Smooth muscle cell (in vitro differentiated cells): Measurements from ENCODE around the gene LRRK2. TPM values are rescaled to one million over a fixed set of nuclear protein-coding genes. Genes with fewer than 3 reads are reported as not detected.

Source experiments
- DNase-seq: peaks from one replicate; lab custom pipeline; 2025; ENCODE audit not compliant: unreplicated experiment; lab: John Stamatoyannopoulos, UW
- H2AFZ ChIP-seq: fragments of 200-600 bp; sonication (generic); 2 replicates; pipeline ENCODE4 v1.6.0; 2016; ENCODE audit warnings: antibody characterized with exemption, low read depth, mild to moderate bottlenecking
- H3F3A ChIP-seq: fragments of 200-600 bp; sonication (generic); 2 replicates; pipeline ENCODE4 v1.6.0; 2017; ENCODE audit warnings: antibody characterized with exemption, low read depth
- H3K27ac ChIP-seq: fragments of 200-600 bp; sonication (generic); 2 replicates; pipeline ENCODE4 v1.5.1; 2016; ENCODE audit warnings: low read depth, mild to moderate bottlenecking
- H3K27me3 ChIP-seq: fragments of 200-600 bp; sonication (generic); 2 replicates; pipeline ENCODE4 v1.6.1; 2016; ENCODE audit warnings: low read depth, mild to moderate bottlenecking
- H3K36me3 ChIP-seq: fragments of 200-600 bp; sonication (generic); 2 replicates; pipeline ENCODE4 v1.5.1; 2016; ENCODE audit warnings: low read depth
- H3K4me1 ChIP-seq: fragments of 200-600 bp; sonication (generic); 2 replicates; pipeline ENCODE4 v1.5.1; 2016; ENCODE audit warnings: low read depth
- H3K4me2 ChIP-seq: fragments of 200-600 bp; sonication (generic); 2 replicates; pipeline ENCODE4 v1.6.0; 2016; ENCODE audit warnings: mild to moderate bottlenecking
- H3K4me3 ChIP-seq: fragments of 200-600 bp; sonication (generic); 2 replicates; pipeline ENCODE4 v1.5.1; 2016; ENCODE audit warnings: mild to moderate bottlenecking
- H3K79me2 ChIP-seq: fragments of 200-600 bp; sonication (generic); 2 replicates; pipeline ENCODE4 v1.6.0; 2016; ENCODE audit warnings: low read depth, mild to moderate bottlenecking
- H3K9ac ChIP-seq: fragments of 200-600 bp; sonication (generic); 2 replicates; pipeline ENCODE4 v1.6.0; 2016; ENCODE audit warnings: low read depth
- H3K9me3 ChIP-seq: fragments of 200-600 bp; sonication (generic); replicated peaks from 2 replicates; pipeline ENCODE4 v1.5.1; 2016; ENCODE audit warnings: low read depth
- H4K20me1 ChIP-seq: fragments of 200-600 bp; sonication (generic); 2 replicates; pipeline ENCODE4 v1.6.0; 2016; ENCODE audit warnings: low read depth
- WGBS: methylation state at CpG from one replicate; pipeline ENCODE4 v1.1.7; 2016; ENCODE audit warnings: low lambda C conversion rate; 5-methylcytosine and 5-hydroxymethylcytosine counted together
- polyA plus RNA-seq: library from polyadenylated mRNA; unstranded; fragments of >200 nt; fragmentation: Nextera tagmentation; extraction: Ambion mirVana; gene quantifications from 2 replicates; pipeline ENCODE4 v1.2.1, GENCODE V29; 2016
- total RNA-seq: library from RNA; depleted of rRNA; stranded (reverse); fragments of >200 nt; gene quantifications from 2 replicates; pipeline ENCODE4 v1.2.3, GENCODE V29; 2014
- TF ChIP-seq, protein P1 (sequence below): fragments of 200-600 bp; sonication (generic); IDR thresholded peaks from 2 replicates; pipeline ENCODE4 v1.5.1; 2017; ENCODE audit warnings: borderline replicate concordance, mild to moderate bottlenecking, antibody characterized with exemption; ENCODE audit not compliant: insufficient read depth, poor library complexity, severe bottlenecking

Gene LRRK2
- total and polyA plus RNA-seq, 2 experiments from 2014 or later: not detected

DNA sequence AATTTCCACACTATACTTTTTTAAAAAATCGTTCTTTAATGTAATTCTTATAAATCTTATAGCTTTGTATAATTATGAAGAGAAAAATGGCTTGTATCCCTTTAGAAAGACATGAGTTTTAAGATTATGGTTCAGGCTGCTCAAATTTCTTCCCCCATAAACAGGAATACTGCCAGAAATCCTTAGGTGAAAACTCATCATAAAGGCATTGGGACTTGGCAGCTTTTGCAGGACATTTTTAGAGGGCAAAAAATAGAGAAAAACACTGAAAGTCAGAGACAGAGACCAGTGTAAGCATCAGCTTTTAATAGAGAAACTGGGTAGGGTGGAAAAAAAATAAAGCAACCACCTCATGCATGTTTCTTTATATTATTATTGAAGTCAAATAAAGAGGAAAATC is 29.1 kb downstream of the LRRK2 start:
- Histone ChIP-seq H3K79me2 (no peaks in the 10 kb centered on the region), H2AFZ (no peak overlapping the region), H4K20me1 (no peaks in the 10 kb centered on the region), H3K4me2 (no peak overlapping the region), H3K4me1 (no peaks in the 10 kb centered on the region), H3K27ac (no peak overlapping the region), H3K9me3 (no peaks in the 10 kb centered on the region), H3K36me3 (no peaks in the 10 kb centered on the region), H3F3A (no peaks in the 10 kb centered on the region), H3K9ac (no peak overlapping the region), H3K27me3 (no peaks in the 10 kb centered on the region), H3K4me3 (no peak overlapping the region)
- TF ChIP-seq, protein P1, sequence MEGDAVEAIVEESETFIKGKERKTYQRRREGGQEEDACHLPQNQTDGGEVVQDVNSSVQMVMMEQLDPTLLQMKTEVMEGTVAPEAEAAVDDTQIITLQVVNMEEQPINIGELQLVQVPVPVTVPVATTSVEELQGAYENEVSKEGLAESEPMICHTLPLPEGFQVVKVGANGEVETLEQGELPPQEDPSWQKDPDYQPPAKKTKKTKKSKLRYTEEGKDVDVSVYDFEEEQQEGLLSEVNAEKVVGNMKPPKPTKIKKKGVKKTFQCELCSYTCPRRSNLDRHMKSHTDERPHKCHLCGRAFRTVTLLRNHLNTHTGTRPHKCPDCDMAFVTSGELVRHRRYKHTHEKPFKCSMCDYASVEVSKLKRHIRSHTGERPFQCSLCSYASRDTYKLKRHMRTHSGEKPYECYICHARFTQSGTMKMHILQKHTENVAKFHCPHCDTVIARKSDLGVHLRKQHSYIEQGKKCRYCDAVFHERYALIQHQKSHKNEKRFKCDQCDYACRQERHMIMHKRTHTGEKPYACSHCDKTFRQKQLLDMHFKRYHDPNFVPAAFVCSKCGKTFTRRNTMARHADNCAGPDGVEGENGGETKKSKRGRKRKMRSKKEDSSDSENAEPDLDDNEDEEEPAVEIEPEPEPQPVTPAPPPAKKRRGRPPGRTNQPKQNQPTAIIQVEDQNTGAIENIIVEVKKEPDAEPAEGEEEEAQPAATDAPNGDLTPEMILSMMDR: no peak
- no peak for DNase-seq
- 47% methylated on average over 1 of the region's 1 CpG for WGBS

DNA sequence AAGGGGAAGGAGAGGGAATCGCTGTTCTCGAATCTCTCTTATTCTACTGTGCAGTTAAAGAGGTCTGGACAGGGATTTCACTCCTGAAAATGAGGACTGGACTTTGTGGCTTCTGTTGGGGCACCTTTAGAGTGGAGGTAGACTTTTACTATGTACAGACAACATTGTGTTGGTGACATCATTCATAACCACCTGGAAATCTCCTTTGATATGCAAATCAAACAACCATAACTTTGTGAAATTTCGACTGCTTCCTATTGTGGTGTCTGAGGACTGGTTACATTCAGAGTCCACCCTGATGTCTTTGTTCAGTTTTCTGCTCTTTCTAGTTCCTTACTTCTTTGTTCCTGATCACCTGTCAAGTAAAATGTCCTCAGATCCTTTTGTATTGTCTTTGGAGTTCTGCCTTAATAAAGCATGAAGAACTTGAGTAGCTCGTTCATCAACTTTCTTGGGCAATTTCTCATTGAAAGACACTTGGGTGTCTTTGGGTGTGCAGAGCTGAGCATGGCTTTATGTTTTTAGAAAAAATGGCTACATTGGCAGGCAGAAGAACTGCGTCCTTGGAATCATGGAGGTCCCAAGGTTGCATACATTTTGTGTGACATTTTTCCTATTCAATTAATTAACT is 29.8 kb downstream of the LRRK2 start:
- Histone ChIP-seq H3K36me3 (no peaks in the 10 kb centered on the region), H3K79me2 (no peaks in the 10 kb centered on the region), H3K4me1 (no peaks in the 10 kb centered on the region), H3F3A (no peaks in the 10 kb centered on the region), H2AFZ (no peak overlapping the region), H4K20me1 (no peaks in the 10 kb centered on the region), H3K27me3 (no peaks in the 10 kb centered on the region), H3K9me3 (no peaks in the 10 kb centered on the region), H3K4me2 (no peak overlapping the region), H3K9ac (no peak overlapping the region), H3K27ac (no peak overlapping the region), H3K4me3 (no peak overlapping the region)
- TF ChIP-seq, protein P1: no peak
- no peak for DNase-seq
- WGBS: 82% methylated on average over 5 of the region's 5 CpGs

DNA sequence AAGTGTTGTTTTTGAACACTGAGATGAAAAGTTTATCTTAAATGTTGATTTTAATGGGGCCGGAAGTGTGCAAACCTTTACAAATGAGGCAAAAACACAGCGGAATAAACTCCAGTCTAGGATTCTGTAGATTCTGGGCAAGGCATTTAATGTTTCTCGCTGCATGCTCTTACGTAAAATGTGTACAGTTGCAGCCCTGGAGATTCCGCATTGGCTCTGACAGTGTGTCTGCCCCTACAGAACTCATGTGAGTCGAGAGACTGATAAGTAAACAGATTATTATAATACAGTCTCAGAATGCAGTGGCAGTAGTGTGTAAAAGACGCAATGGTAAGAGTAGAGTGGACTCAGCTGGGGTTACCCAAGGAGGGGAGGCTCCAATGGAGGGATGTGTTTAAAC is 33.6 kb downstream of the LRRK2 start:
- WGBS: 91% methylated on average over 7 of the region's 7 CpGs
- Histone ChIP-seq H3K36me3 (no peaks in the 10 kb centered on the region), H3K79me2 (no peaks in the 10 kb centered on the region), H3K4me2 (no peak overlapping the region), H3K27me3 (no peaks in the 10 kb centered on the region), H3K27ac (no peak overlapping the region), H4K20me1 (no peaks in the 10 kb centered on the region), H3K4me3 (no peak overlapping the region), H2AFZ (no peak overlapping the region), H3K9me3 (no peaks in the 10 kb centered on the region), H3F3A (no peaks in the 10 kb centered on the region), H3K4me1 (no peaks in the 10 kb centered on the region), H3K9ac (no peak overlapping the region)
- TF ChIP-seq, protein P1: no peak
- no peak for DNase-seq

DNA sequence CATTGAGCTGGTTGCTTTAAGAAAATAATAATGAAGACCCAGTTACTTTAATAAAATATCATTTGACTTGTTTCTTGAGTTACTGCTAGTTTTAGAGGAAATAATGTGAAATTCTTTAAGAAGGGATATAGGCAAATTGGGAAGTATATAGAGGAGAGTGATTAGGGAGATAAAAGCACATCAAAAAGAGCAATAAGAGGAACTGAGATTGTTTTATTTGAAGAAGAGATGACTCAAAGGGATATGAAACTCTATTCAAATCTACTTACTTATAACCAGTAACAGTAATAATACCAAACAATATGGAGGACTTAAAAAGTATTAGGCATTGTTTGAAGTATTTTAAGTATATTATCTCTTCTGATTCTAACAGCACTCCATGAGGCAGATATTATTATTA is 37.1 kb downstream of the LRRK2 start:
- no peak for DNase-seq
- TF ChIP-seq, protein P1: no peak

More for the DNA sequence above, 37.1 kb downstream of the LRRK2 start:
- Histone ChIP-seq H3K9me3 (no peaks in the 10 kb centered on the region), H3K27ac (no peak overlapping the region), H3K4me2 (no peak overlapping the region), H3K4me3 (no peak overlapping the region), H2AFZ (no peak overlapping the region), H3K79me2 (no peaks in the 10 kb centered on the region), H3K36me3 (no peaks in the 10 kb centered on the region), H4K20me1 (no peaks in the 10 kb centered on the region), H3K4me1 (no peaks in the 10 kb centered on the region), H3K27me3 (no peaks in the 10 kb centered on the region), H3F3A (no peaks in the 10 kb centered on the region), H3K9ac (no peak overlapping the region)
